Measurements from ENCODE around the gene LBX1.

The LBX1 gene

GRCh38 chr10:101225846-101226421 is 3.3 kb downstream of the LBX1 start:
- no peak for DNase-seq (ENCODE audit: low read depth)

- no peak for DNase-seq (ENCODE audit: low read depth)
These were observed 4.1 kb downstream of the LBX1 start for GRCh38 chr10:101224910-101225823.

- DNase-seq (ENCODE audit: low read depth), result no peak
These were observed 5.0 kb downstream of the LBX1 start for GRCh38 chr10:101224060-101224909.

GRCh38 chr10:101223274-101224059 is 5.8 kb downstream of the LBX1 start:
- no peak for DNase-seq (ENCODE audit: low read depth)

GRCh38 chr10:101222683-101223273 is 6.5 kb downstream of the LBX1 start:
- no peak for DNase-seq (ENCODE audit: low read depth)

GRCh38 chr10:101221963-101222531 is 7.2 kb downstream of the LBX1 start:
- DNase-seq (ENCODE audit: low read depth), result no peak

GRCh38 chr10:101221549-101221948 is 7.7 kb downstream of the LBX1 start:
- no peak for DNase-seq (ENCODE audit: low read depth)

- DNase-seq (ENCODE audit: low read depth), result no peak
These were observed 9.3 kb downstream of the LBX1 start for GRCh38 chr10:101219946-101220451.

GRCh38 chr10:101219139-101219945 is 9.9 kb downstream of the LBX1 start:
- no peak for DNase-seq (ENCODE audit: low read depth)

GRCh38 chr10:101218351-101219138 is 10.7 kb downstream of the LBX1 start:
- no peak for DNase-seq (ENCODE audit: low read depth)

GRCh38 chr10:101217450-101218281 is 11.6 kb downstream of the LBX1 start:
- no peak for DNase-seq (ENCODE audit: low read depth)

- no peak for DNase-seq (ENCODE audit: low read depth)
These were observed 12.2 kb downstream of the LBX1 start for GRCh38 chr10:101217044-101217425.

- no peak for DNase-seq (ENCODE audit: low read depth)
These were observed 12.8 kb downstream of the LBX1 start for GRCh38 chr10:101216207-101217043.

GRCh38 chr10:101215397-101216206 is 13.7 kb downstream of the LBX1 start:
- DNase-seq (ENCODE audit: low read depth), result no peak

- DNase-seq (ENCODE audit: low read depth), result no peak
These were observed 14.5 kb downstream of the LBX1 start for GRCh38 chr10:101214446-101215396.

All from HS-5 (cell line).